HEK293 (cell line): Measurements from ENCODE around the gene GTF3C1.

Experiments
- CTCF ChIP-seq: fragments of 450-650 bp; formaldehyde crosslinking; IDR thresholded peaks from 2 replicates; pipeline ENCODE4 v1.5.1; 2016; ENCODE audit warnings: missing biosample characterization, missing genetic modification characterization
- GLI4 ChIP-seq: fragments of 450-650 bp; formaldehyde crosslinking; IDR thresholded peaks from 2 replicates; pipeline ENCODE4 v1.5.1; 2016; ENCODE audit warnings: missing biosample characterization, missing genetic modification characterization
- RBAK ChIP-seq: fragments of 450-650 bp; formaldehyde crosslinking; IDR thresholded peaks from 2 replicates; pipeline ENCODE4 v1.5.1; 2016; ENCODE audit warnings: missing biosample characterization, missing genetic modification characterization
- SP2 ChIP-seq: fragments of 450-650 bp; formaldehyde crosslinking; IDR thresholded peaks from 2 replicates; pipeline ENCODE4 v1.5.1; 2016; ENCODE audit warnings: missing biosample characterization, missing genetic modification characterization
- ZBTB44 ChIP-seq: fragments of 450-650 bp; IDR thresholded peaks from 2 replicates; pipeline ENCODE4 v1.5.1; 2018; ENCODE audit warnings: missing biosample characterization, mild to moderate bottlenecking, missing genetic modification characterization
- ZNF175 ChIP-seq: fragments of 450-650 bp; formaldehyde crosslinking; IDR thresholded peaks from 2 replicates; pipeline ENCODE4 v1.5.1; 2016; ENCODE audit warnings: missing biosample characterization, missing genetic modification characterization
- ZNF274 ChIP-seq, 2 experiments: fragments of 200-500 bp in 1 of 2; fragments of 450-650 bp in 1 of 2; sonication (Bioruptor generic) in 1 of 2; formaldehyde crosslinking in 1 of 2; IDR thresholded peaks; 2 replicates each; pipeline versions ENCODE4 v1.5.1 to v1.6.1; 2014 to 2016; ENCODE audit warnings: borderline replicate concordance in 1 of 2, inconsistent platforms in 1 of 2, low read length in 1 of 2, missing biosample characterization in 1 of 2, missing genetic modification characterization in 1 of 2
- ZNF354C ChIP-seq: fragments of 450-650 bp; formaldehyde crosslinking; IDR thresholded peaks from 2 replicates; pipeline ENCODE4 v1.5.1; 2016; ENCODE audit warnings: missing biosample characterization, missing genetic modification characterization, low read depth, borderline replicate concordance
- ZNF426 ChIP-seq: fragments of 450-650 bp; formaldehyde crosslinking; IDR thresholded peaks from 2 replicates; pipeline ENCODE4 v1.5.1; 2017; ENCODE audit warnings: missing biosample characterization, missing genetic modification characterization, mild to moderate bottlenecking, inconsistent platforms, moderate library complexity
- ZNF658 ChIP-seq: fragments of 450-650 bp; formaldehyde crosslinking; IDR thresholded peaks from 2 replicates; pipeline ENCODE4; 2016; ENCODE audit warnings: missing biosample characterization, missing genetic modification characterization
- ZNF791 ChIP-seq: fragments of 450-650 bp; formaldehyde crosslinking; IDR thresholded peaks from 2 replicates; pipeline ENCODE4 v1.5.1; 2016; ENCODE audit warnings: missing biosample characterization, missing genetic modification characterization
- ZNF792 ChIP-seq: fragments of 450-650 bp; formaldehyde crosslinking; IDR thresholded peaks from 2 replicates; pipeline ENCODE4 v1.5.1; 2016; ENCODE audit warnings: missing biosample characterization, missing genetic modification characterization
- ZSCAN30 ChIP-seq: fragments of 450-650 bp; IDR thresholded peaks from 2 replicates; pipeline ENCODE4 v1.5.1; 2018; ENCODE audit warnings: missing biosample characterization, mild to moderate bottlenecking, missing genetic modification characterization, moderate library complexity

GRCh38 chr16:27491894-27492587 lies 57.7 kb downstream of the GTF3C1 start:
- no peak for TF ChIP-seq ZNF426
- no peak for TF ChIP-seq ZNF791 (tag by site-specific recombination)
- TF ChIP-seq ZNF175 (tag by site-specific recombination): no peak
- no peak for TF ChIP-seq SP2 (tag by site-specific recombination)
- TF ChIP-seq ZBTB44 (tag by site-specific recombination): no peak
- TF ChIP-seq ZNF354C: no peak
- TF ChIP-seq ZNF658 (tag by site-specific recombination): no peak
- TF ChIP-seq CTCF (tag by site-specific recombination): no peak
- no peak for TF ChIP-seq ZNF274 (IDR thresholded peaks at IDR 0.05; ENCODE audit: low read length)
- TF ChIP-seq ZNF274 (tag by site-specific recombination; IDR thresholded peaks at IDR 0.05; ENCODE audit: borderline replicate concordance): no peak
- TF ChIP-seq ZNF792: no peak
- TF ChIP-seq GLI4 (tag by site-specific recombination): no peak
- TF ChIP-seq ZSCAN30: no peak
- no peak for TF ChIP-seq RBAK (tag by site-specific recombination)
